ENCODE measurements around the gene TRMT13.

TRMT13 gene

GRCh38 chr1:100132566-100133477 lies at the start of gene TRMT13, which contains the start of gene SASS6:
TRMT13 (plus strand) TSS chr1:100133163; CDS start chr1:100133169, 6 bp downstream.
SASS6 (minus strand) TSS chr1:100132930; CDS start chr1:100132814, 116 bp downstream.
- peak; percentile 97 for DNase-seq

GRCh38 chr1:100087396-100087795 lies 45.6 kb upstream of the TRMT13 start:
- DNase-seq = no peak

- no peak for DNase-seq
Observed at GRCh38 chr1:100089082-100089481, 43.9 kb upstream of the TRMT13 start.

GRCh38 chr1:100090471-100090870 lies 42.5 kb upstream of the TRMT13 start:
- no peak for DNase-seq

GRCh38 chr1:100100202-100100601 lies 32.8 kb upstream of the TRMT13 start:
- DNase-seq = no peak

GRCh38 chr1:100101564-100101963 lies 31.4 kb upstream of the TRMT13 start:
- no peak for DNase-seq

- no peak for DNase-seq
Observed at GRCh38 chr1:100107696-100108095, 25.3 kb upstream of the TRMT13 start.

GRCh38 chr1:100109554-100110066 lies 23.4 kb upstream of the TRMT13 start:
- no peak for DNase-seq

GRCh38 chr1:100115524-100115923 lies 17.4 kb upstream of the TRMT13 start:
- DNase-seq = no peak

GRCh38 chr1:100122177-100122576 lies 10.8 kb upstream of the TRMT13 start:
- DNase-seq = no peak

GRCh38 chr1:100127226-100127625 lies 5.7 kb upstream of the TRMT13 start:
- DNase-seq = no peak

GRCh38 chr1:100130552-100131077 lies 2.3 kb upstream of the TRMT13 start:
- DNase-seq = no peak

GRCh38 chr1:100131623-100132022 lies 1.3 kb upstream of the TRMT13 start:
- no peak for DNase-seq

- DNase-seq = no peak
Observed at GRCh38 chr1:100134872-100135271, 1.9 kb downstream of the TRMT13 start.

GRCh38 chr1:100137602-100138001 lies 4.6 kb downstream of the TRMT13 start:
- DNase-seq = no peak

- DNase-seq = no peak
Observed at GRCh38 chr1:100141192-100141591, 8.2 kb downstream of the TRMT13 start.

GRCh38 chr1:100142343-100142742 lies 9.4 kb downstream of the TRMT13 start:
- DNase-seq = no peak

- DNase-seq = no peak
Observed at GRCh38 chr1:100145116-100145515, 12.2 kb downstream of the TRMT13 start.

GRCh38 chr1:100146958-100147357 lies 14.0 kb downstream of the TRMT13 start:
- no peak for DNase-seq

- no peak for DNase-seq
Observed at GRCh38 chr1:100147875-100148274, 14.9 kb downstream of the TRMT13 start.

- no peak for DNase-seq
Observed at GRCh38 chr1:100151679-100152078, 18.7 kb downstream of the TRMT13 start.

GRCh38 chr1:100152271-100152670 lies 19.3 kb downstream of the TRMT13 start:
- no peak for DNase-seq

- no peak for DNase-seq
Observed at GRCh38 chr1:100162881-100163280, 29.9 kb downstream of the TRMT13 start.

GRCh38 chr1:100164216-100164615 lies 31.3 kb downstream of the TRMT13 start:
- peak; percentile 40 for DNase-seq
